GM12864 (cell line): ENCODE results near the gene PADI4.

Experiments
- DNase-seq: peaks from one replicate; pipeline ENCODE4 v3.0.0-alpha.2; 2011; ENCODE audit warnings: low read depth
- H3K4me3 ChIP-seq: 2 replicates; pipeline ENCODE4 v1.5.1; 2011; ENCODE audit warnings: mild to moderate bottlenecking, low read depth, low read length, control low read depth
- TF ChIP-seq, protein P1 (sequence below): IDR thresholded peaks from 2 replicates; pipeline ENCODE4 v1.5.1; 2011; ENCODE audit warnings: low read depth, mild to moderate bottlenecking, moderate library complexity, low read length, control low read depth, inconsistent platforms; ENCODE audit errors: missing control alignments

Gene PADI4, protein sequence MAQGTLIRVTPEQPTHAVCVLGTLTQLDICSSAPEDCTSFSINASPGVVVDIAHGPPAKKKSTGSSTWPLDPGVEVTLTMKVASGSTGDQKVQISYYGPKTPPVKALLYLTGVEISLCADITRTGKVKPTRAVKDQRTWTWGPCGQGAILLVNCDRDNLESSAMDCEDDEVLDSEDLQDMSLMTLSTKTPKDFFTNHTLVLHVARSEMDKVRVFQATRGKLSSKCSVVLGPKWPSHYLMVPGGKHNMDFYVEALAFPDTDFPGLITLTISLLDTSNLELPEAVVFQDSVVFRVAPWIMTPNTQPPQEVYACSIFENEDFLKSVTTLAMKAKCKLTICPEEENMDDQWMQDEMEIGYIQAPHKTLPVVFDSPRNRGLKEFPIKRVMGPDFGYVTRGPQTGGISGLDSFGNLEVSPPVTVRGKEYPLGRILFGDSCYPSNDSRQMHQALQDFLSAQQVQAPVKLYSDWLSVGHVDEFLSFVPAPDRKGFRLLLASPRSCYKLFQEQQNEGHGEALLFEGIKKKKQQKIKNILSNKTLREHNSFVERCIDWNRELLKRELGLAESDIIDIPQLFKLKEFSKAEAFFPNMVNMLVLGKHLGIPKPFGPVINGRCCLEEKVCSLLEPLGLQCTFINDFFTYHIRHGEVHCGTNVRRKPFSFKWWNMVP

DNA sequence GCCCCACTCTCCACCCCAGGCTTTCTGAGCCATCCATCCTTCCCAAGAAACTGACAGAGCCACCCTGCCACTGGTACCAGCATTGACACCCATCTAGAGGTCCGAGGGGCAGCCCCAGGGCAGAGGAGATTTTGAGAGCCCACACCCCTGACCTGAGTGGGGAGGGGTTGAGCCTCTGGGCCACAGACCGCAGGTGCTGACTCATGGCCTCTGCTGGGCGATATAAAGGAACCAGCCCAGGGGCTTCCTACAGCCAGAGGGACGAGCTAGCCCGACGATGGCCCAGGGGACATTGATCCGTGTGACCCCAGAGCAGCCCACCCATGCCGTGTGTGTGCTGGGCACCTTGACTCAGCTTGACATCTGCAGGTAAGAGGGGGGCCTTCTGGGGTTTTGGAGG lies at the start of gene PADI4:
TSS of gene PADI4 (plus strand) at position 252 of the 400 bp plus-strand sequence. CDS start at position 278, 26 bp downstream.
- no peak for DNase-seq
- TF ChIP-seq, protein P1, sequence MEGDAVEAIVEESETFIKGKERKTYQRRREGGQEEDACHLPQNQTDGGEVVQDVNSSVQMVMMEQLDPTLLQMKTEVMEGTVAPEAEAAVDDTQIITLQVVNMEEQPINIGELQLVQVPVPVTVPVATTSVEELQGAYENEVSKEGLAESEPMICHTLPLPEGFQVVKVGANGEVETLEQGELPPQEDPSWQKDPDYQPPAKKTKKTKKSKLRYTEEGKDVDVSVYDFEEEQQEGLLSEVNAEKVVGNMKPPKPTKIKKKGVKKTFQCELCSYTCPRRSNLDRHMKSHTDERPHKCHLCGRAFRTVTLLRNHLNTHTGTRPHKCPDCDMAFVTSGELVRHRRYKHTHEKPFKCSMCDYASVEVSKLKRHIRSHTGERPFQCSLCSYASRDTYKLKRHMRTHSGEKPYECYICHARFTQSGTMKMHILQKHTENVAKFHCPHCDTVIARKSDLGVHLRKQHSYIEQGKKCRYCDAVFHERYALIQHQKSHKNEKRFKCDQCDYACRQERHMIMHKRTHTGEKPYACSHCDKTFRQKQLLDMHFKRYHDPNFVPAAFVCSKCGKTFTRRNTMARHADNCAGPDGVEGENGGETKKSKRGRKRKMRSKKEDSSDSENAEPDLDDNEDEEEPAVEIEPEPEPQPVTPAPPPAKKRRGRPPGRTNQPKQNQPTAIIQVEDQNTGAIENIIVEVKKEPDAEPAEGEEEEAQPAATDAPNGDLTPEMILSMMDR, result no peak
- no peak within 1 kb of the TSS for H3K4me3 ChIP-seq

DNA sequence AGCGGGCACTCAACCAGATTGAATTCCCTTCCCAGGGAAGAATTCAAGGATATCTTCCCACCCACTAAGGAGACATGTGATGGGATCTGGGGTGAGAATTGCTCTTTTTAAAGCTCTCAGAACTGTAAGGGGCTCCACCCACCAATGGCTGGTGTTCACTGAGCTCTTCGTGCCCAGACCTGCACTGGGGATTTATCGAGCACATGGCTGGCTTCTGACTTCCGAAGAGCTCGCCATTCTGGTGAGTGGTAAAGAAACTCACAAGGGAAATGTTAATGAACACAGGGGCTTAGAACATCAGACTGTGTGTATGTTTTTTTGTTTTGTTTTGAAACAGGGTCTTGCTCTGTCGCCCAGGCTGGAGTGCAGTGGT lies 49.3 kb upstream of the PADI4 start:
- DNase-seq, result no peak
- no peak overlapping the region for H3K4me3 ChIP-seq
- TF ChIP-seq, protein P1, result no peak

DNA sequence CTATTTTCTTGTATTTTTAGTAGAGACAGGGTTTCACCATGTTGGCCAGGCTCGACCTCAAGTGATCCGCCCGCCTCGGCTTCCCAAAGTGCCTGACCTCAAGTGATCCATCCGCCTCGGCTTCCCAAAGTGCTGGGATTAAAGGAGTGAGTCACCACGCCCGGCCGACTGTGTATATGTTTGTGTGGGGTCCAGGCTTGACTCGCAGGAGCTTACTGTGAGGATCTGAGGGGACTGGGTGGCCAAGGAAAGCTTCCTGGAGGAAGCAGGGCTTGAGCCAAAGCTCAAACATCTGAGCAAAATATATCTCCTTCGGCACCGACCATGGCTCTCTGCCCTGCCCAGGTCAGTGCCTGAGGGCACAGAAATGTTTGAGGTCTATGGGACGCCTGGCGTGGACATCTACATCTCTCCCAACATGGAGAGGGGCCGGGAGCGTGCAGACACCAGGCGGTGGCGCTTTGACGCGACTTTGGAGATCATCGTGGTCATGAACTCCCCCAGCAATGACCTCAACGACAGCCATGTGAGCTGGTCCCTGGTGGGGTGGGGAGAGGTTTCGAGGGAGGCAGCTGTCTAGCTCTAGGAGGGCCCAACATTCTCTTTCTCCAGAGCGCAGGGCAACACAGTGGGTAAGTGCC lies 48.6 kb upstream of the PADI4 start:
- H3K4me3 ChIP-seq, result no peak overlapping the region
- DNase-seq, result no peak
- TF ChIP-seq, protein P1, result no peak

DNA sequence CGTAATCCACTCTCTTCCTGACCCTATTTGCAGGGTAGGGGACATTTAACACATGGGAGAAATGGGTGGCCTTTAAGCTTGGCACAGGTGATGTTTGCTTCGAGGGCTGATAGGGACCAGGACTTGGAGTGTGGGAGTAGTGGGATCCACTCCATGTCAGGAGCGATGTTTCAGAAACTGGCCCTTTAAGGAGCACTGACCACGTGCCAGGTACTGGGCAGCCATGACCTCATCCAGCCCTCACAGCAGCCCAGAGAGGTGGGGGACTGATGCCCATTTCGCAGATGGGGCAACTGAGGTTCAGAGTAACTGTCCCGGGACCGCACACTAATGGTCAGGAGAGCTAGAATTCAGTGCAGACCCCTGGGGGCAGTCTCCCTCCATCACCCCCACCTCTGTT lies 47.7 kb upstream of the PADI4 start:
- no peak for DNase-seq
- TF ChIP-seq, protein P1, result no peak
- no peak overlapping the region for H3K4me3 ChIP-seq

DNA sequence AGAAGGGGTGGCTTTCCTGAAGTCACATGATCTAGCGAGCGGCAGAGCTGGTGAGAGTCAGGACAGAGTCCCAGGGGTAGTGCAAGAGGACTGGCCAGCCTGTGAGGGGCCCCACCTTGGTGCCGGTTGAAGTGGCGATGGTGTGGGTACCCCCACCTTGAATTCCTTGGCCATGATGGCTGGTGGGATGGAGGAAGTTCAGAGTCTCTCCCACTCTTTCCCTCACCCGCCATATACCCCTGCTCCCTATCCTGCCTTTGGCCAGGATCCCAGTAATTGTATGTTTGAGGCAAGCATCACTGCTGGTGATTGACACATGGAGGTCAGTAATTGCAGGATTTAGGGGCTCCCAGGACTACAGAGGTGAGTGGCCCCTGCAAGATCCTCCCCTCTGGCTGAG lies 47.3 kb upstream of the PADI4 start:
- no peak for DNase-seq
- TF ChIP-seq, protein P1, result no peak
- H3K4me3 ChIP-seq, result no peak overlapping the region

DNA sequence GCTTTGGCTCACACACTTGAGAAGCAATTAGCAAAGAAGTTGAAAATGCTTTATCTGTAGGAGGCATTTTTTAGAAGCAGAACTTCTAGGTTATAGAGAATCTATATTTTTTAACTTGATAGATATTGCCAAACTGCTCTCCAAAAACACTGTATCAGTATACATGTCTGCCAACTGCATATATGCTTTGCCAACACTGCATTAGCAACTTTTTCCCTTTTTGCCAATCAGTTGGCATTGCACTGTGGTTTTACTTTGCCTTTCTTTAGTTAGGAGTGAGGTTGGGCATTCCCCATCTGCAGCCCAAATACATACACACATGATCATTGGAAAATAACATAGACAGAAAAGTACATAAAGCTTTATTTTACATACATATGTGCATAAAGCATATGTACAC lies 44.1 kb upstream of the PADI4 start:
- TF ChIP-seq, protein P1, result no peak
- no peak overlapping the region for H3K4me3 ChIP-seq
- DNase-seq, result no peak
